ENCODE measurements around the gene SLC39A6.
"Not testable (repeated sequence)": the region's sequence is repeated elsewhere in the genome, so short reads cannot be mapped to it uniquely, and the experiment has no call there.

Gene SLC39A6

GRCh38 chr18:36066001-36066400 is 63.1 kb downstream of the SLC39A6 start:
- DNase-seq (ENCODE audit: low read depth in 1 of 2, low spot score in 1 of 2): no peak

DNA sequence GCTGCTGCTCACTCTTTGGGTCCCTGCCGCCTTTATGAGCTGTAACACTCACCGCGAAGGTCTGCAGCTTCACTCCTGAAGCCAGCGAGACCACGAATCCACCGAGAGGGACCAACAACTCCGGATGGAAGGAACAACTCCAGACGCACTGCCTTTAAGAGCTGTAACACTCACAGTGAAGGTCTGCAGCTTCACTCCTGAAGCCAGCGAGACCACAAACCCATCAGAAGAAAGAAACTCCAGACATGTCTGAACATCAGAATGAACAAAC is 64.4 kb downstream of the SLC39A6 start:
- not testable (repeated sequence) for DNase-seq (ENCODE audit: low read depth in 1 of 2, low spot score in 1 of 2)

GRCh38 chr18:36064027-36064808 is 64.9 kb downstream of the SLC39A6 start:
- DNase-seq (ENCODE audit: low read depth in 1 of 2, low spot score in 1 of 2): no peak

GRCh38 chr18:36058674-36059073 is 70.5 kb downstream of the SLC39A6 start:
- no peak for DNase-seq (ENCODE audit: low read depth in 1 of 2, low spot score in 1 of 2)

Measured in activated CD4-positive, alpha-beta T cell treated with anti-CD3 and anti-CD28 coated beads, Interleukin-2, amount 50 U/mL, for 24 hours (primary cell).